Left lung (tissue), 10 donors: ENCODE results near the gene C15orf62. TPM values are rescaled to one million over a fixed set of nuclear protein-coding genes. Genes with fewer than 3 reads are reported as not detected.

Source experiments
- ATAC-seq: fragments of 200-7000 bp; cut with Tn5 transposase; one replicate; pipeline ENCODE4 v1.9.1; 2020; ENCODE audit warnings: moderate library complexity
- DNase-seq, 4 donors: peaks; one replicate each; pipeline ENCODE4 v3.0.0-alpha.2; 2013 to 2020
- H3K27ac ChIP-seq, 2 donors: fragments of 200-600 bp; sonication (generic) in 1 of 2; one replicate each; pipeline versions ENCODE4 v1.5.0 to v1.8.0; 2020 to 2021
- H3K27me3 ChIP-seq, 2 donors: fragments of 200-600 bp; sonication (generic) in 1 of 2; one replicate each; pipeline versions ENCODE4 v1.5.0 to v1.8.0; 2020 to 2021
- H3K36me3 ChIP-seq, 2 donors: fragments of 200-600 bp; sonication (generic) in 1 of 2; one replicate each; pipeline versions ENCODE4 v1.5.0 to v1.8.0; 2020 to 2021
- H3K4me1 ChIP-seq, 2 donors: fragments of 200-600 bp; one replicate each; pipeline ENCODE4 v1.8.0; 2021
- H3K4me3 ChIP-seq, 2 donors: fragments of 200-600 bp; sonication (generic) in 1 of 2; one replicate each; pipeline versions ENCODE4 v1.5.0 to v1.8.0; 2020 to 2021; ENCODE audit warnings: mild to moderate bottlenecking in 1 of 2
- H3K9me3 ChIP-seq, 2 donors: fragments of 200-600 bp; sonication (generic) in 1 of 2; one replicate each; pipeline versions ENCODE4 v1.5.0 to v1.8.0; 2020 to 2021
- intact Hi-C, 2 donors: fragments of 100-400 bp; cut with DNase I; formaldehyde crosslinking; loops; one replicate each; pipeline versions ENCODE4 v1.11.2 to v1.14.2; 2022
- polyA plus RNA-seq, 6 donors: library from polyadenylated mRNA; unstranded; fragments of 120-200 nt; gene quantifications; one replicate each; pipeline ENCODE4 v1.2.1, GENCODE V29; 2013; ENCODE audit not compliant: insufficient read length in 6 of 6
- total RNA-seq, 2 donors: library from RNA; stranded (reverse); fragmentation: NEBNext Ultra II Directional; extraction: Animal tissue kit (Norgen Biotek cat#: 25700); gene quantifications; one replicate each; pipeline ENCODE4 v1.2.1, GENCODE V29; 2021
- TF ChIP-seq, protein P1 (sequence below), 2 donors: fragments of 200-600 bp; sonication (generic) in 1 of 2; IDR thresholded peaks; one replicate each; pipeline versions ENCODE4 v1.5.0 to v1.8.0; 2021; ENCODE audit warnings: antibody characterized with exemption in 2 of 2
- donor health status: DM: no; HTN: yes; CAD: no.
- donor health status: DM: no; HTN: no; CAD: no.

C15orf62 gene
- total and polyA plus RNA-seq, 8 donors: 0.32 to 4.6 (median 3.7) TPM

DNA sequence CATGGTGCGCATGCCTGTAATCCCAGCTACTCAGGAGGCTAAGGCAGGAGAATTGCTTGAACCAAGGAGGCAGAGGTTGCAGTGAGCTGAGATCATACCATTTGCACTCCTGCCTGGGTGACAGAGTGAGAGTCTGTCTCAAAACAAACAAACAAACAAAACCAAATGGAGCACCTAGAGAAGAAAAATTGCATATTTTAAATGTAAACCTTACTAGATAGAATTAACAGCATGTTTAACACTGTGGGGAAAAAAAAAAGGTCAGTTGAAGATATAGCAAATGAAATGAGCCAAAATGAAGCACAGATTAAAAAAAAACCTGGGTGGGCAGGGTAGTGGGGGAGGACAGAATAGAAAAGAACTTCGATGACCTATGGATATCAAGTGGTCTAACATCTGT is 51.4 kb downstream of the C15orf62 start:
- ATAC-seq (no peak), DNase-seq (no peak)
- no peaks in the 10 kb centered on the region for H3K4me1 ChIP-seq
- no peak overlapping the region for H3K4me3 ChIP-seq
- no peak overlapping the region for H3K27ac ChIP-seq
- no peaks in the 10 kb centered on the region for H3K36me3 ChIP-seq
- TF ChIP-seq, protein P1, sequence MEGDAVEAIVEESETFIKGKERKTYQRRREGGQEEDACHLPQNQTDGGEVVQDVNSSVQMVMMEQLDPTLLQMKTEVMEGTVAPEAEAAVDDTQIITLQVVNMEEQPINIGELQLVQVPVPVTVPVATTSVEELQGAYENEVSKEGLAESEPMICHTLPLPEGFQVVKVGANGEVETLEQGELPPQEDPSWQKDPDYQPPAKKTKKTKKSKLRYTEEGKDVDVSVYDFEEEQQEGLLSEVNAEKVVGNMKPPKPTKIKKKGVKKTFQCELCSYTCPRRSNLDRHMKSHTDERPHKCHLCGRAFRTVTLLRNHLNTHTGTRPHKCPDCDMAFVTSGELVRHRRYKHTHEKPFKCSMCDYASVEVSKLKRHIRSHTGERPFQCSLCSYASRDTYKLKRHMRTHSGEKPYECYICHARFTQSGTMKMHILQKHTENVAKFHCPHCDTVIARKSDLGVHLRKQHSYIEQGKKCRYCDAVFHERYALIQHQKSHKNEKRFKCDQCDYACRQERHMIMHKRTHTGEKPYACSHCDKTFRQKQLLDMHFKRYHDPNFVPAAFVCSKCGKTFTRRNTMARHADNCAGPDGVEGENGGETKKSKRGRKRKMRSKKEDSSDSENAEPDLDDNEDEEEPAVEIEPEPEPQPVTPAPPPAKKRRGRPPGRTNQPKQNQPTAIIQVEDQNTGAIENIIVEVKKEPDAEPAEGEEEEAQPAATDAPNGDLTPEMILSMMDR (IDR thresholded peaks at IDR 0.05): no peak
- intact Hi-C loops: no loop called here
- no peaks in the 10 kb centered on the region for H3K9me3 ChIP-seq
- no peaks in the 10 kb centered on the region for H3K27me3 ChIP-seq

Other genes with a start within 250 kb of the C15orf62 start
- 10 to 100 TPM; 19.4 to 29.5 TPM for gene CCDC32, start 204.9 kb upstream of the C15orf62 start, total RNA-seq
- 10 to 100 TPM; 27.9 to 31.6 (median 29.0) TPM for gene CCDC32, start 204.9 kb upstream of the C15orf62 start, polyA plus RNA-seq
- 1 to 10 TPM; 5.8 to 6.6 TPM for gene RPUSD2, start 200.7 kb upstream of the C15orf62 start, total RNA-seq
- gene RPUSD2, start 200.7 kb upstream of the C15orf62 start, polyA plus RNA-seq: 10 to 100 TPM in 1 of 6 donors, 1 to 10 TPM in 5; 5.3 to 10.2 (median 8.1) TPM
- gene KNL1, start 175.7 kb upstream of the C15orf62 start, total RNA-seq: 1 to 10 TPM; 2.7 to 5.9 TPM
- gene KNL1, start 175.7 kb upstream of the C15orf62 start, polyA plus RNA-seq: 10 to 100 TPM; 13.6 to 31.6 (median 20.0) TPM
- 1 to 10 TPM; 4.4 to 4.8 TPM for gene RAD51, start 74.8 kb upstream of the C15orf62 start, total RNA-seq
- gene RAD51, start 74.8 kb upstream of the C15orf62 start, polyA plus RNA-seq: 10 to 100 TPM in 5 of 6 donors, 1 to 10 TPM in 1; 8.9 to 15.6 (median 13.0) TPM
- gene RMDN3, start 14.7 kb upstream of the C15orf62 start, total RNA-seq: 10 to 100 TPM; 60.4 to 83.1 TPM
- gene RMDN3, start 14.7 kb upstream of the C15orf62 start, polyA plus RNA-seq: 10 to 100 TPM; 30.8 to 40.1 (median 33.9) TPM
- gene GCHFR, start 5.9 kb upstream of the C15orf62 start, total RNA-seq: 10 to 100 TPM; 42.1 to 61.5 TPM
- gene GCHFR, start 5.9 kb upstream of the C15orf62 start, polyA plus RNA-seq: 10 to 100 TPM; 12.7 to 18.6 (median 15.7) TPM
- 10 to 100 TPM; 23.6 to 26.2 TPM for gene ZFYVE19, start 37.1 kb downstream of the C15orf62 start, total RNA-seq
- 10 to 100 TPM; 29.4 to 32.3 (median 30.6) TPM for gene ZFYVE19, start 37.1 kb downstream of the C15orf62 start, polyA plus RNA-seq
- 10 to 100 TPM; 24.3 to 32.6 TPM for gene DNAJC17, start 37.5 kb downstream of the C15orf62 start, total RNA-seq
- 10 to 100 TPM; 36.1 to 50.1 (median 44.0) TPM for gene DNAJC17, start 37.5 kb downstream of the C15orf62 start, polyA plus RNA-seq
- under 1 TPM in 1 of 2 donors, not detected in 1; 0.47 TPM for gene PPP1R14D, start 58.7 kb downstream of the C15orf62 start, total RNA-seq
- gene PPP1R14D, start 58.7 kb downstream of the C15orf62 start, polyA plus RNA-seq: under 1 TPM; 0.20 to 0.50 (median 0.32) TPM
- gene SPINT1, start 74.1 kb downstream of the C15orf62 start, total RNA-seq: 100 to 1,000 TPM; 102 to 160 TPM
- gene SPINT1, start 74.1 kb downstream of the C15orf62 start, polyA plus RNA-seq: 10 to 100 TPM; 51.8 to 72.8 (median 63.6) TPM
- gene RHOV, start 104.3 kb downstream of the C15orf62 start, total RNA-seq: 1 to 10 TPM in 1 of 2 donors, under 1 TPM in 1; 0.55 to 1.5 TPM
- under 1 TPM; 0.31 to 0.76 (median 0.53) TPM for gene RHOV, start 104.3 kb downstream of the C15orf62 start, polyA plus RNA-seq
- 10 to 100 TPM; 26.3 to 29.0 TPM for gene VPS18, start 124.5 kb downstream of the C15orf62 start, total RNA-seq
- 10 to 100 TPM in 5 of 6 donors, 1 to 10 TPM in 1; 9.2 to 13.7 (median 12.9) TPM for gene VPS18, start 124.5 kb downstream of the C15orf62 start, polyA plus RNA-seq
- 10 to 100 TPM; 10.4 to 18.1 TPM for gene DLL4, start 159.4 kb downstream of the C15orf62 start, total RNA-seq
- gene DLL4, start 159.4 kb downstream of the C15orf62 start, polyA plus RNA-seq: 10 to 100 TPM; 15.9 to 23.7 (median 19.0) TPM
- gene CHAC1, start 183.5 kb downstream of the C15orf62 start, total RNA-seq: 1 to 10 TPM; 3.5 to 5.8 TPM
- gene CHAC1, start 183.5 kb downstream of the C15orf62 start, polyA plus RNA-seq: 1 to 10 TPM in 5 of 6 donors, under 1 TPM in 1; 0.78 to 1.6 (median 1.1) TPM